HCT116 (cell line): ENCODE data around the gene UTF1. TPM values are rescaled to one million over a fixed set of nuclear protein-coding genes. Genes with fewer than 3 reads are reported as not detected.

Experiments
- ATAC-seq: fragments of 200-7000 bp; cut with Tn5 transposase; 2 replicates; pipeline ENCODE4 v1.9.1; 2020; ENCODE audit warnings: mild to moderate bottlenecking, moderate library complexity
- BruUV-seq: library from RNA; stranded (reverse); fragments of 400-500 nt; replicated peaks from 2 replicates; lab custom pipeline; 2021; lab: Mats Ljungman, UMichigan
- CTCF ChIA-PET: fragments of 300-600 bp; sonication (Branson Sonifier 250); formaldehyde crosslinking; loops from one replicate; lab custom pipeline; 2021; ENCODE audit warnings: antibody characterized with exemption; lab: Charles Lee
- POLR2A ChIA-PET: fragments of 300-600, 350-600 bp; sonication (Branson Sonifier 250); formaldehyde crosslinking; loops from one replicate; lab custom pipeline; 2021; ENCODE audit warnings: antibody characterized with exemption; lab: Charles Lee
- RAD21 ChIA-PET, 2 experiments: fragments of 300-600 bp; sonication (Branson Sonifier 250); formaldehyde crosslinking; loops; one replicate each; lab custom pipeline; 2023; ENCODE audit warnings: low total read pairs in 2 of 2; ENCODE audit not compliant: uncharacterized antibody in 2 of 2, unreplicated experiment in 2 of 2, low non-redundant PET in 1 of 2; lab: Charles Lee
- DNase-seq: peaks from one replicate; pipeline ENCODE4 v3.0.0-alpha.2; 2010; ENCODE audit warnings: low read depth, low spot score
- H2AFZ ChIP-seq: fragments of 200-600 bp; shearing (Covaris generic), sonication (generic); 2 replicates; pipeline ENCODE4 v1.6.1; 2017; ENCODE audit warnings: low read depth, mixed run types, mixed read lengths, antibody characterized with exemption, low read length; ENCODE audit not compliant: poor library complexity, severe bottlenecking
- H3K27ac ChIP-seq: 2 replicates; pipeline ENCODE4 v1.5.1; 2012; ENCODE audit warnings: low read depth, low read length
- H3K27me3 ChIP-seq: fragments of 200-600 bp; sonication (generic); 2 replicates; pipeline ENCODE4 v1.6.1; 2016; ENCODE audit warnings: mixed run types, low read length, mixed read lengths; ENCODE audit not compliant: insufficient read depth
- H3K36me3 ChIP-seq, 2 experiments: fragments of 200-500 bp in 1 of 2; fragments of 200-600 bp in 1 of 2; sonication (Bioruptor generic) in 1 of 2; sonication (generic) in 1 of 2; 2 replicates each; pipeline versions ENCODE4 v1.5.1 to v1.6.1; 2014 to 2016; ENCODE audit warnings: low read length in 2 of 2, inconsistent platforms in 1 of 2, mixed read lengths in 1 of 2, mixed run types in 1 of 2; ENCODE audit not compliant: insufficient read depth in 2 of 2, control insufficient read depth in 1 of 2
- H3K4me1 ChIP-seq, 2 experiments: fragments of 200-600 bp in 1 of 2; sonication (generic) in 1 of 2; 2 replicates each; pipeline versions ENCODE4 v1.5.1 to v1.6.1; 2012 to 2017; ENCODE audit warnings: low read length in 2 of 2, inconsistent platforms in 1 of 2, mild to moderate bottlenecking in 1 of 2, mixed read lengths in 1 of 2, mixed run types in 1 of 2, moderate library complexity in 1 of 2; ENCODE audit not compliant: insufficient read depth in 2 of 2, control insufficient read depth in 1 of 2
- H3K4me2 ChIP-seq: fragments of 200-600 bp; sonication (generic); 2 replicates; pipeline ENCODE4 v1.6.1; 2017; ENCODE audit warnings: mixed run types, low read length, mixed read lengths
- H3K4me3 ChIP-seq, 2 experiments: fragments of 200-600 bp in 1 of 2; sonication (generic) in 1 of 2; replicated peaks in 1 of 2; 2 replicates each; pipeline ENCODE4 v1.5.1; 2011 to 2016; ENCODE audit warnings: low read length in 2 of 2, control low read depth in 1 of 2, low read depth in 1 of 2, mild to moderate bottlenecking in 1 of 2, mixed read lengths in 1 of 2, mixed run types in 1 of 2
- H3K79me2 ChIP-seq: fragments of 200-600 bp; sonication (generic); 2 replicates; pipeline ENCODE4 v1.6.1; 2017; ENCODE audit warnings: mild to moderate bottlenecking, mixed run types, low read length, moderate library complexity, mixed read lengths; ENCODE audit not compliant: insufficient read depth
- H3K9ac ChIP-seq: fragments of 200-600 bp; sonication (generic); 2 replicates; pipeline ENCODE4 v1.6.1; 2016; ENCODE audit warnings: low read length, mixed read lengths
- H3K9me2 ChIP-seq: fragments of 200-600 bp; sonication (generic), shearing (Covaris generic); 2 replicates; pipeline ENCODE4 v1.6.1; 2017; ENCODE audit warnings: mixed run types, mild to moderate bottlenecking, moderate library complexity; ENCODE audit not compliant: insufficient read depth
- H3K9me3 ChIP-seq, 2 experiments: fragments of 200-500 bp in 1 of 2; fragments of 200-600 bp in 1 of 2; sonication (Bioruptor generic) in 1 of 2; sonication (generic) in 1 of 2; 2 replicates each; pipeline ENCODE4 v1.6.1; 2014 to 2017; ENCODE audit warnings: low read length in 2 of 2, mixed read lengths in 2 of 2, inconsistent platforms in 1 of 2, low read depth in 1 of 2, mild to moderate bottlenecking in 1 of 2, mixed run types in 1 of 2, moderate library complexity in 1 of 2; ENCODE audit not compliant: control insufficient read depth in 1 of 2, insufficient read depth in 1 of 2
- H4K20me1 ChIP-seq: fragments of 200-600 bp; sonication (generic), shearing (Covaris generic); 2 replicates; pipeline ENCODE4 v1.6.1; 2017; ENCODE audit warnings: mixed run types, mild to moderate bottlenecking, moderate library complexity; ENCODE audit not compliant: insufficient read depth
- CEBPB ChIP-seq: IDR thresholded peaks from 2 replicates; pipeline ENCODE4 v1.6.1; 2012; ENCODE audit warnings: low read depth
- FOSL1 ChIP-seq: IDR thresholded peaks from 2 replicates; pipeline ENCODE4 v1.6.1; 2012; ENCODE audit warnings: low read depth
- JUND ChIP-seq: IDR thresholded peaks from 2 replicates; pipeline ENCODE4 v1.6.1; 2012
- POLR2A ChIP-seq: IDR thresholded peaks from 2 replicates; pipeline ENCODE4 v1.7.0; 2011; ENCODE audit warnings: borderline replicate concordance; ENCODE audit not compliant: insufficient read depth, insufficient read length; ENCODE audit errors: extremely low read depth
- POLR2AphosphoS5 ChIP-seq: IDR thresholded peaks from 2 replicates; pipeline ENCODE4 v1.6.1; 2011; ENCODE audit warnings: mild to moderate bottlenecking, low read depth, low read length, moderate library complexity
- RAD21 ChIP-seq: IDR thresholded peaks from 2 replicates; pipeline ENCODE4 v1.6.1; 2012; ENCODE audit warnings: low read depth, mild to moderate bottlenecking
- SIN3A ChIP-seq: IDR thresholded peaks from 2 replicates; pipeline ENCODE4 v1.6.1; 2012; ENCODE audit warnings: low read depth
- SP1 ChIP-seq: IDR thresholded peaks from 2 replicates; pipeline ENCODE4 v1.6.1; 2012; ENCODE audit warnings: low read depth
- YY1 ChIP-seq: IDR thresholded peaks from 2 replicates; pipeline ENCODE4 v1.6.1; 2011; ENCODE audit warnings: low read length, low read depth, moderate library complexity, mild to moderate bottlenecking; ENCODE audit not compliant: insufficient replicate concordance; ENCODE audit errors: extremely low read depth
- intact Hi-C: fragments of 100-400 bp; cut with micrococcal nuclease; formaldehyde crosslinking; loops from 2 replicates; pipeline ENCODE4 v1.10.0; 2022
- total RNA-seq: library from RNA; stranded (reverse); gene quantifications from one replicate; pipeline ENCODE4 v1.2.1, GENCODE V29; 2021; ENCODE audit not compliant: unreplicated experiment
- TF ChIP-seq, protein P1 (sequence below): IDR thresholded peaks from 2 replicates; pipeline ENCODE4 v1.6.1; 2012; ENCODE audit warnings: low read depth
- TF ChIP-seq, protein P2 (sequence below): IDR thresholded peaks from 2 replicates; pipeline ENCODE4 v1.6.1; 2011; ENCODE audit warnings: mild to moderate bottlenecking, low read length, moderate library complexity; ENCODE audit not compliant: insufficient replicate concordance; ENCODE audit errors: extremely low read depth

Gene UTF1
- total RNA-seq, 1 experiment from 2014 or later = not detected

GRCh38 chr10:133235265-133235855 is 5.3 kb downstream of the UTF1 start:
- POLR2A ChIA-PET = no interaction called here
- Histone ChIP-seq H4K20me1 (no peaks in the 10 kb centered on the region), H3K9me3 (no peaks in the 10 kb centered on the region), H3K9me2 (no peaks in the 10 kb centered on the region), H3K36me3 (no peaks in the 10 kb centered on the region), H3K4me3 (no peak overlapping the region)
- DNase-seq = no peak
- no peak for TF ChIP-seq CEBPB
- TF ChIP-seq POLR2A = no peak
- TF ChIP-seq, protein P1, sequence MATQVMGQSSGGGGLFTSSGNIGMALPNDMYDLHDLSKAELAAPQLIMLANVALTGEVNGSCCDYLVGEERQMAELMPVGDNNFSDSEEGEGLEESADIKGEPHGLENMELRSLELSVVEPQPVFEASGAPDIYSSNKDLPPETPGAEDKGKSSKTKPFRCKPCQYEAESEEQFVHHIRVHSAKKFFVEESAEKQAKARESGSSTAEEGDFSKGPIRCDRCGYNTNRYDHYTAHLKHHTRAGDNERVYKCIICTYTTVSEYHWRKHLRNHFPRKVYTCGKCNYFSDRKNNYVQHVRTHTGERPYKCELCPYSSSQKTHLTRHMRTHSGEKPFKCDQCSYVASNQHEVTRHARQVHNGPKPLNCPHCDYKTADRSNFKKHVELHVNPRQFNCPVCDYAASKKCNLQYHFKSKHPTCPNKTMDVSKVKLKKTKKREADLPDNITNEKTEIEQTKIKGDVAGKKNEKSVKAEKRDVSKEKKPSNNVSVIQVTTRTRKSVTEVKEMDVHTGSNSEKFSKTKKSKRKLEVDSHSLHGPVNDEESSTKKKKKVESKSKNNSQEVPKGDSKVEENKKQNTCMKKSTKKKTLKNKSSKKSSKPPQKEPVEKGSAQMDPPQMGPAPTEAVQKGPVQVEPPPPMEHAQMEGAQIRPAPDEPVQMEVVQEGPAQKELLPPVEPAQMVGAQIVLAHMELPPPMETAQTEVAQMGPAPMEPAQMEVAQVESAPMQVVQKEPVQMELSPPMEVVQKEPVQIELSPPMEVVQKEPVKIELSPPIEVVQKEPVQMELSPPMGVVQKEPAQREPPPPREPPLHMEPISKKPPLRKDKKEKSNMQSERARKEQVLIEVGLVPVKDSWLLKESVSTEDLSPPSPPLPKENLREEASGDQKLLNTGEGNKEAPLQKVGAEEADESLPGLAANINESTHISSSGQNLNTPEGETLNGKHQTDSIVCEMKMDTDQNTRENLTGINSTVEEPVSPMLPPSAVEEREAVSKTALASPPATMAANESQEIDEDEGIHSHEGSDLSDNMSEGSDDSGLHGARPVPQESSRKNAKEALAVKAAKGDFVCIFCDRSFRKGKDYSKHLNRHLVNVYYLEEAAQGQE = no peak
- no peak for TF ChIP-seq SIN3A
- TF ChIP-seq JUND = no peak
- TF ChIP-seq YY1 = no peak
- TF ChIP-seq POLR2AphosphoS5 = no peak
- TF ChIP-seq SP1 = no peak
- no peak for TF ChIP-seq RAD21
- TF ChIP-seq FOSL1 = no peak
- TF ChIP-seq, protein P2, sequence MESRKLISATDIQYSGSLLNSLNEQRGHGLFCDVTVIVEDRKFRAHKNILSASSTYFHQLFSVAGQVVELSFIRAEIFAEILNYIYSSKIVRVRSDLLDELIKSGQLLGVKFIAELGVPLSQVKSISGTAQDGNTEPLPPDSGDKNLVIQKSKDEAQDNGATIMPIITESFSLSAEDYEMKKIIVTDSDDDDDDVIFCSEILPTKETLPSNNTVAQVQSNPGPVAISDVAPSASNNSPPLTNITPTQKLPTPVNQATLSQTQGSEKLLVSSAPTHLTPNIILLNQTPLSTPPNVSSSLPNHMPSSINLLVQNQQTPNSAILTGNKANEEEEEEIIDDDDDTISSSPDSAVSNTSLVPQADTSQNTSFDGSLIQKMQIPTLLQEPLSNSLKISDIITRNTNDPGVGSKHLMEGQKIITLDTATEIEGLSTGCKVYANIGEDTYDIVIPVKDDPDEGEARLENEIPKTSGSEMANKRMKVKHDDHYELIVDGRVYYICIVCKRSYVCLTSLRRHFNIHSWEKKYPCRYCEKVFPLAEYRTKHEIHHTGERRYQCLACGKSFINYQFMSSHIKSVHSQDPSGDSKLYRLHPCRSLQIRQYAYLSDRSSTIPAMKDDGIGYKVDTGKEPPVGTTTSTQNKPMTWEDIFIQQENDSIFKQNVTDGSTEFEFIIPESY = no peak
- TF ChIP-seq, all 23 proteins: peak for 0
- H3K27ac ChIP-seq = no peak overlapping the region
- no peaks in the 10 kb centered on the region for H3K79me2 ChIP-seq
- no peak for ATAC-seq
- H3K4me2 ChIP-seq = no peak overlapping the region
- intact Hi-C loops = no loop called here
- no peaks in the 10 kb centered on the region for H3K27me3 ChIP-seq
- ChIA-PET RAD21 (no interaction called here), CTCF (no interaction called here)
- no peaks in the 10 kb centered on the region for H3K4me1 ChIP-seq
- no TSS peak for BruUV-seq
- H3K9ac ChIP-seq = no peak overlapping the region
- no peak overlapping the region for H2AFZ ChIP-seq
